H1 (cell line): Measurements from ENCODE around the gene PPME1. TPM values are rescaled to one million over a fixed set of nuclear protein-coding genes. Genes with fewer than 3 reads are reported as not detected.

Source experiments
- CTCF ChIA-PET: fragments of 300-600 bp; sonication (Branson Sonifier 250); formaldehyde crosslinking; loops from one replicate; lab custom pipeline; 2021; ENCODE audit not compliant: partially characterized antibody; lab: Charles Lee
- POLR2A ChIA-PET: fragments of 300-600 bp; sonication (Branson Sonifier 250); formaldehyde crosslinking; loops from one replicate; lab custom pipeline; 2021; ENCODE audit warnings: inconsistent platforms; ENCODE audit not compliant: partially characterized antibody; lab: Charles Lee
- DNase-seq, 2 experiments: peaks; one replicate each; pipeline versions ENCODE4 v3.0.0 to v3.0.0-alpha.2; 2010 to 2022; ENCODE audit warnings: low spot score in 2 of 2, low read depth in 1 of 2, mixed read lengths in 1 of 2
- FAIRE-seq: peaks from 2 replicates; lab custom pipeline; 2011; peaks lifted over from hg19 to GRCh38; lab: Jason Lieb, UNC
- H2AFZ ChIP-seq: 2 replicates; pipeline ENCODE4 v1.8.1; 2012; ENCODE audit warnings: low read length, inconsistent platforms
- H2AK5ac ChIP-seq: 2 replicates; pipeline ENCODE4 v1.6.1; 2013; ENCODE audit warnings: low read depth, low read length
- H2BK120ac ChIP-seq: replicated peaks from 2 replicates; pipeline ENCODE3; 2013; ENCODE audit warnings: low read depth, low read length, inconsistent platforms
- H2BK12ac ChIP-seq: 2 replicates; pipeline ENCODE4 v1.6.1; 2013; ENCODE audit warnings: low read depth, low read length
- H2BK15ac ChIP-seq: 2 replicates; pipeline ENCODE4 v1.6.1; 2013; ENCODE audit warnings: low read length
- H2BK20ac ChIP-seq: 2 replicates; pipeline ENCODE4 v1.6.1; 2013; ENCODE audit warnings: low read length
- H2BK5ac ChIP-seq: 2 replicates; pipeline ENCODE4 v1.6.1; 2013; ENCODE audit warnings: low read depth, low read length
- H3K14ac ChIP-seq: 2 replicates; pipeline ENCODE4 v1.6.1; 2013; ENCODE audit warnings: inconsistent platforms; ENCODE audit not compliant: insufficient read length
- H3K18ac ChIP-seq: 2 replicates; pipeline ENCODE4 v1.6.1; 2013; ENCODE audit warnings: low read length; ENCODE audit errors: extremely low read depth
- H3K23ac ChIP-seq: 2 replicates; pipeline ENCODE4 v1.6.1; 2013; ENCODE audit warnings: inconsistent platforms; ENCODE audit not compliant: insufficient read length
- H3K23me2 ChIP-seq: 2 replicates; pipeline ENCODE4 v1.6.1; 2013; ENCODE audit warnings: low read depth, low read length
- H3K27ac ChIP-seq: 2 replicates; pipeline ENCODE4 v1.6.1; 2011; ENCODE audit warnings: low read depth, low read length, inconsistent platforms
- H3K27me3 ChIP-seq, 4 experiments: replicated peaks in 1 of 4; 1 replicate in 1 of 4; 2 replicates in 3 of 4; pipeline versions ENCODE4 v1.6.1 to v1.8.1; 2011 to 2013; ENCODE audit warnings: low read length in 3 of 4, mild to moderate bottlenecking in 3 of 4, inconsistent platforms in 2 of 4, mixed read lengths in 2 of 4, moderate library complexity in 1 of 4; ENCODE audit not compliant: control insufficient read depth in 3 of 4, insufficient read depth in 3 of 4; ENCODE audit errors: extremely low read depth in 1 of 4
- H3K36me3 ChIP-seq, 4 experiments: 2 replicates each; pipeline versions ENCODE4 v1.6.1 to v1.8.1; 2011 to 2013; ENCODE audit warnings: mild to moderate bottlenecking in 4 of 4, low read length in 3 of 4, moderate library complexity in 2 of 4, control low read depth in 1 of 4, inconsistent platforms in 1 of 4; ENCODE audit not compliant: insufficient read depth in 4 of 4, control insufficient read depth in 2 of 4
- H3K4ac ChIP-seq: replicated peaks from 2 replicates; pipeline ENCODE3; 2013; ENCODE audit warnings: low read length, low read depth, mixed read lengths, inconsistent platforms; ENCODE audit not compliant: insufficient read length
- H3K4me1 ChIP-seq, 4 experiments: replicated peaks in 1 of 4; 1 replicate in 1 of 4; 2 replicates in 3 of 4; pipeline versions ENCODE4 v1.6.1 to v1.8.1; 2011 to 2013; ENCODE audit warnings: low read length in 3 of 4, inconsistent platforms in 2 of 4, mixed read lengths in 1 of 4; ENCODE audit not compliant: insufficient read depth in 4 of 4, control insufficient read depth in 3 of 4
- H3K4me2 ChIP-seq, 2 experiments: 2 replicates each; pipeline versions ENCODE4 v1.6.1 to v1.8.1; 2011 to 2013; ENCODE audit warnings: low read depth in 2 of 2, low read length in 2 of 2, control low read depth in 1 of 2, inconsistent platforms in 1 of 2, mild to moderate bottlenecking in 1 of 2; ENCODE audit not compliant: insufficient read depth in 1 of 2
- H3K4me3 ChIP-seq, 4 experiments: fragments of 200-600, 300-600 bp in 1 of 4; sonication (generic), shearing (Covaris generic), sonication (Bioruptor Twin) in 1 of 4; 2 replicates each; pipeline versions ENCODE4 v1.5.1 to v1.8.1; 2011 to 2016; ENCODE audit warnings: low read length in 4 of 4, low read depth in 3 of 4, control low read depth in 2 of 4, inconsistent platforms in 2 of 4, mild to moderate bottlenecking in 2 of 4, mixed read lengths in 1 of 4, moderate library complexity in 1 of 4; ENCODE audit not compliant: insufficient read depth in 2 of 4; ENCODE audit errors: extremely low read depth in 1 of 4
- H3K56ac ChIP-seq: replicated peaks from 2 replicates; pipeline ENCODE3; 2013; ENCODE audit warnings: low read depth, mild to moderate bottlenecking, mixed read lengths, low read length, inconsistent platforms; ENCODE audit not compliant: insufficient read length
- H3K79me1 ChIP-seq: 2 replicates; pipeline ENCODE4 v1.6.1; 2013; ENCODE audit warnings: low read depth, low read length, control low read depth
- H3K79me2 ChIP-seq, 2 experiments: 2 replicates each; pipeline versions ENCODE4 v1.6.1 to v1.8.1; 2012 to 2013; ENCODE audit warnings: low read length in 2 of 2, mild to moderate bottlenecking in 2 of 2, inconsistent platforms in 1 of 2; ENCODE audit not compliant: insufficient read depth in 2 of 2, control insufficient read depth in 1 of 2
- H3K9ac ChIP-seq, 4 experiments: replicated peaks in 1 of 4; 1 replicate in 1 of 4; 2 replicates in 3 of 4; pipeline versions ENCODE4 v1.6.1 to v1.8.1; 2011 to 2013; ENCODE audit warnings: low read depth in 3 of 4, low read length in 3 of 4, control low read depth in 2 of 4, mild to moderate bottlenecking in 2 of 4, moderate library complexity in 2 of 4, inconsistent platforms in 1 of 4; ENCODE audit errors: extremely low read depth in 1 of 4
- H3K9me3 ChIP-seq, 2 experiments: 2 replicates each; pipeline versions ENCODE4 v1.6.1 to v1.8.1; 2012 to 2013; ENCODE audit warnings: mild to moderate bottlenecking in 2 of 2, moderate library complexity in 2 of 2, control low read depth in 1 of 2, inconsistent platforms in 1 of 2, low read depth in 1 of 2, low read length in 1 of 2, mixed read lengths in 1 of 2; ENCODE audit not compliant: insufficient read depth in 2 of 2
- H4K20me1 ChIP-seq, 2 experiments: replicated peaks in 1 of 2; 2 replicates each; pipeline versions ENCODE3 to v1.8.1; 2011 to 2013; ENCODE audit warnings: inconsistent platforms in 2 of 2, low read length in 2 of 2, mild to moderate bottlenecking in 1 of 2; ENCODE audit not compliant: insufficient read depth in 2 of 2, control insufficient read depth in 1 of 2
- H4K5ac ChIP-seq: 2 replicates; pipeline ENCODE4 v1.6.1; 2013; ENCODE audit warnings: low read length, low read depth, mixed read lengths, inconsistent platforms; ENCODE audit not compliant: insufficient read length
- H4K8ac ChIP-seq: 2 replicates; pipeline ENCODE4 v1.8.0; 2013; ENCODE audit warnings: mild to moderate bottlenecking, moderate library complexity, low read length, inconsistent platforms; ENCODE audit not compliant: insufficient read depth; ENCODE audit errors: extremely low read depth
- H4K91ac ChIP-seq: replicated peaks from 2 replicates; pipeline ENCODE3; 2013; ENCODE audit warnings: low read length, mixed read lengths, inconsistent platforms; ENCODE audit not compliant: insufficient read length
- CTBP2 ChIP-seq: IDR thresholded peaks from 2 replicates; pipeline ENCODE4 v1.7.0; 2011; ENCODE audit warnings: borderline replicate concordance, mild to moderate bottlenecking, moderate library complexity, mixed read lengths, low read length; ENCODE audit not compliant: insufficient read depth, insufficient read length
- EGR1 ChIP-seq: IDR thresholded peaks from 2 replicates; pipeline ENCODE4 v1.6.1; 2011; ENCODE audit warnings: low read depth, low read length, borderline replicate concordance
- EP300 ChIP-seq, 2 experiments: IDR thresholded peaks; 1 replicate in 1 of 2; 2 replicates in 1 of 2; pipeline ENCODE4 v1.6.1; 2011 to 2012; ENCODE audit warnings: low read depth in 2 of 2, low read length in 2 of 2, mild to moderate bottlenecking in 2 of 2, borderline replicate concordance in 1 of 2, inconsistent platforms in 1 of 2, moderate library complexity in 1 of 2
- KDM4A ChIP-seq: IDR thresholded peaks from one replicate; pipeline ENCODE4 v1.7.1; 2012; ENCODE audit warnings: low read depth, mild to moderate bottlenecking, moderate library complexity, low read length, inconsistent platforms; ENCODE audit not compliant: severe bottlenecking
- polyA plus RNA-seq, 7 experiments: library from polyadenylated mRNA; depleted of rRNA in 3 of 7; stranded (reverse) in 5 of 7; unstranded in 2 of 7; fragments of >200 nt in 5 of 7; fragments of 200-250 nt in 2 of 7; gene quantifications; 1 replicate in 5 of 7; 2 replicates in 1 of 7; 4 replicates in 1 of 7; pipeline versions ENCODE4 v1.2.1 to v1.2.3, GENCODE V29; 2011 to 2013; ENCODE audit warnings: missing spikeins in 2 of 7, mixed read lengths in 2 of 7
- total RNA-seq: library from RNA; stranded (reverse); fragmentation: NEBNext Ultra II Directional; extraction: Animal tissue kit (Norgen Biotek cat#: 25700); gene quantifications from 2 replicates; pipeline ENCODE4 v1.2.1, GENCODE V29; 2021

The PPME1 gene
- total and polyA plus RNA-seq, 2 of the 8 experiments (the other 6 are each of a cell fraction or from before 2014, with no cell fraction given), result 55.1 to 64.5 TPM

DNA sequence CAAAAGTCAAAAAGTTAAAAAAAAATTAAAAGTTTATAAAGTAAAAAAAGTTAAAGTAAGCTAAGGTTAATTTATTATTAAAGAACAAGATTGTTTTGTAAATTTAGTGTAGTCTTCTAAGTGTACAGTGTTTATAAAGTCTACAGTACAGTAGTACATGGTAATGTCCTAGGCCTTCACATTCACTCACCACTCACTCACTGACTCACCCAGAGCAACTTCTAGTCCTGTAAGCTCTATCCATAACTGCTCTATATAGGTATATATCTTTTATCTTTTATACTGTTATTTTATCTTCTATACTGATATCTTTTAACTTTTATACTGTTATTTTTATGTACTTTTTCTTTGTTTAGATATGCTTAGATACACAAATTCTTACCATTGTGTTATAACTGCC lies 11.4 kb upstream of the PPME1 start:
- H3K36me3 ChIP-seq, result peaks cover 0 to 12% (median under 1%) of the 10 kb centered on the region in 4 experiments; a peak in 3 of 8 replicates
- no peak overlapping the region for H2AK5ac ChIP-seq
- H3K23me2 ChIP-seq, result no peaks in the 10 kb centered on the region
- no peak overlapping the region for H3K23ac ChIP-seq
- H3K9me3 ChIP-seq, result no peaks in the 10 kb centered on the region
- H3K14ac ChIP-seq, result no peak overlapping the region
- H3K18ac ChIP-seq, result no peak overlapping the region
- H4K91ac ChIP-seq, result no peak overlapping the region
- peaks cover 0 to 2% of the 10 kb centered on the region in 2 experiments for H4K20me1 ChIP-seq
- H3K9ac ChIP-seq, result no peak overlapping the region
- peaks cover 0 to 1% (median 0%) of the 10 kb centered on the region in 4 experiments; a peak in 1 of 7 replicates for H3K27me3 ChIP-seq
- no peak overlapping the region for H3K4me2 ChIP-seq
- no peak overlapping the region for H3K4ac ChIP-seq
- no peaks in the 10 kb centered on the region for H3K79me1 ChIP-seq
- no peak for DNase-seq
- H4K8ac ChIP-seq, result no peak overlapping the region
- no peak overlapping the region for H3K56ac ChIP-seq
- H3K4me1 ChIP-seq, result no peaks in the 10 kb centered on the region
- no peak overlapping the region for H2BK15ac ChIP-seq
- no peak overlapping the region for H2BK12ac ChIP-seq
- no peak for FAIRE-seq
- TF ChIP-seq EP300 (IDR thresholded peaks at IDR 0.05; ENCODE audit: borderline replicate concordance in 1 of 2, low read depth in 2 of 2, low read length in 2 of 2), result no peak
- no peak for TF ChIP-seq CTBP2
- no peak for TF ChIP-seq EGR1
- TF ChIP-seq KDM4A, result no peak
- no peak overlapping the region for H2BK5ac ChIP-seq
- no peak overlapping the region for H2BK120ac ChIP-seq
- ChIA-PET POLR2A (no interaction called here), CTCF (no interaction called here)
- H3K4me3 ChIP-seq, result no peak overlapping the region
- H3K79me2 ChIP-seq, result no peaks in the 10 kb centered on the region
- H4K5ac ChIP-seq, result no peak overlapping the region
- H2BK20ac ChIP-seq, result no peak overlapping the region
- no peak overlapping the region for H3K27ac ChIP-seq
- H2AFZ ChIP-seq, result no peak overlapping the region
